Ovary (tissue), 9 donors: ENCODE results near the gene INPP5E. TPM values are rescaled to one million over a fixed set of nuclear protein-coding genes. Genes with fewer than 3 reads are reported as not detected.
A peak's percentile ranks its signal among the peaks of the same experiment; 100 is the strongest.

Source experiments
- DNase-seq, 5 donors: peaks; one replicate each; pipeline ENCODE4 v3.0.0-alpha.2; 2019 to 2020
- H3K27ac ChIP-seq, 2 donors: fragments of 200-600 bp; one replicate each; pipeline versions ENCODE4 v1.5.1 to v1.8.0; 2019 to 2022
- H3K27me3 ChIP-seq: fragments of 200-600 bp; one replicate; pipeline ENCODE4 v1.8.0; 2022
- H3K36me3 ChIP-seq: fragments of 200-600 bp; sonication (generic); one replicate; pipeline ENCODE4 v1.5.1; 2019
- H3K4me1 ChIP-seq: one replicate; pipeline ENCODE4 v1.8.1; 2013; ENCODE audit warnings: mild to moderate bottlenecking, moderate library complexity; ENCODE audit not compliant: insufficient read depth
- H3K4me3 ChIP-seq: fragments of 200-600 bp; sonication (generic); one replicate; pipeline ENCODE4 v1.5.1; 2017
- H3K9me3 ChIP-seq, 2 donors: fragments of 200-600 bp in 1 of 2; sonication (generic) in 1 of 2; one replicate each; pipeline versions ENCODE4 v1.5.1 to v1.8.1; 2013 to 2019; ENCODE audit warnings: mild to moderate bottlenecking in 1 of 2, moderate library complexity in 1 of 2
- EP300 ChIP-seq: sonication (generic); formaldehyde crosslinking; IDR thresholded peaks from one replicate; pipeline ENCODE4 v1.6.1; 2017; ENCODE audit warnings: antibody characterized with exemption
- POLR2A ChIP-seq: fragments of 450-650 bp; IDR thresholded peaks from one replicate; pipeline ENCODE4 v1.6.1; 2017; ENCODE audit warnings: antibody characterized with exemption, mild to moderate bottlenecking, moderate library complexity
- WGBS, 3 donors: extraction: QIAGEN DNeasy Blood & Tissue Kit in 1 of 3; methylation state at CpG; one replicate each; pipeline versions ENCODE4 v1.1.5 to v1.1.7; 2013 to 2017; 5-methylcytosine and 5-hydroxymethylcytosine counted together
- intact Hi-C, 4 donors: fragments of 100-400 bp; cut with DNase I; formaldehyde crosslinking; loops; one replicate each; pipeline versions ENCODE4 v1.11.0 to v1.15.1; 2022 to 2023
- polyA plus RNA-seq, 2 donors: library from polyadenylated mRNA; stranded (reverse); fragments of 200-250 nt in 1 of 2; fragments of 350-450 nt in 1 of 2; fragmentation: Illumina TruSeq in 1 of 2; extraction: RNeasy Lipid Tissue Mini Kit (QIAGEN cat#74804) in 1 of 2; gene quantifications; one replicate each; pipeline ENCODE4 v1.2.3, GENCODE V29; 2013 to 2014
- total RNA-seq, 7 donors: library from RNA; depleted of rRNA in 2 of 7; stranded (reverse); fragments of >200 nt in 2 of 7; fragmentation: NEBNext Ultra II Directional in 3 of 7; extraction: Animal tissue kit (Norgen Biotek cat#: 25700) in 3 of 7; gene quantifications; one replicate each; pipeline versions ENCODE4 v1.1.0 to v1.2.4, GENCODE V29; 2016 to 2023
- TF ChIP-seq, protein P1 (sequence below), 3 donors: fragments of 450-650 bp in 2 of 3; fragments of 200-600 bp in 1 of 3; IDR thresholded peaks; one replicate each; pipeline versions ENCODE4 v1.5.1 to v1.8.0; 2016 to 2022; ENCODE audit warnings: antibody characterized with exemption in 3 of 3, mild to moderate bottlenecking in 1 of 3
- donor health status: DM: no; HTN: no; CAD: no; lungs with moderate emphysema.
- donor health status: DM: no; HTN: no; CAD: no.
- donor health status: Bipolar disorder and iron deficiency.
- donor health status: DM: yes; HTN: yes; CAD: no.
- donor health status: DM: no; HTN: no; CAD: no.
- donor health status: DM: yes; HTN: yes; CAD: no.

The INPP5E gene
- total and polyA plus RNA-seq, 9 donors, result 3.4 to 18.5 (median 15.0) TPM

DNA sequence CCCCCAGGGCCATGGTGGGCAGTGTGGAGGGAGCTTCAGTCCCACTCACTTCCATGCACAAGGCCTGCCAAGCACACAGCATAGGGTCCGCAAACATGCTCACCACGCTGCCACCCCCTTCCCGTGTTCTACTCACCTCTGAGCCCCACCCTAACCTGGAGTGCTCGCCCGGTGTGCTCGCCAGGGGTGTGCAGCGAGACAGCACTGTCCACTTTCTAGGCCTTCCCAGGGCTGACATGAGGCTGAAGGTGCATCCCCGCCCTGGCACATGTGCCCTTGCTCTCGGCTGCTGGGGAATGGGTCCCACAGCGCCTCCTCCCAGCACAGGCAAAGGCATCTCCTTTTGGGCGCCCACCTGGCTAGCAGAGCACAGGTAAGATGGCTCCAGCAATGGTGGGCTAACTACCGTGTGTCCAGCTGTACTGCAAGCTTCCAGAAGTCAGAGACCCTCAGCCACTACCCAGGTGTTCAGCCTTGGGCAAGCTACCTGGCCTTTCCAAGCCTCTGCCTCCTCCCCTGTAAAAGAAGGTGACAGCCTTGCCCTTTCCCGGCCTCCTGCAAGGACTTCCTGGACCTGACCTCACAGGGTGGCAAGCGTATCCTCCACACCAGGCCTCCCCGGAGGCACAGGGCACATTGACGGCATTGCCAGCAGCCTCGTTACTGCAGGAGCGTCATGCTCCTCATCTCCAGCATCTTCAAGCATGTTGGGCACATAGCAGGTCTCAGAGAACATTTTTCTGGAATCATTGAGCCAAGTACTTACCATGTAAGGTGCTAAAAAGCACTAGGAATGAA is 47.4 kb upstream of the INPP5E start:
- intact Hi-C loops, result loop anchor here in 2 of 4 donors (1.0 to 10.0 kb wide), 2 partner anchors 58 to 144 kb away; partner anchors contain the start of gene NOTCH1 (in 1 of the 2)
- no peak for TF ChIP-seq POLR2A
- TF ChIP-seq EP300, result no peak
- TF ChIP-seq, protein P1, sequence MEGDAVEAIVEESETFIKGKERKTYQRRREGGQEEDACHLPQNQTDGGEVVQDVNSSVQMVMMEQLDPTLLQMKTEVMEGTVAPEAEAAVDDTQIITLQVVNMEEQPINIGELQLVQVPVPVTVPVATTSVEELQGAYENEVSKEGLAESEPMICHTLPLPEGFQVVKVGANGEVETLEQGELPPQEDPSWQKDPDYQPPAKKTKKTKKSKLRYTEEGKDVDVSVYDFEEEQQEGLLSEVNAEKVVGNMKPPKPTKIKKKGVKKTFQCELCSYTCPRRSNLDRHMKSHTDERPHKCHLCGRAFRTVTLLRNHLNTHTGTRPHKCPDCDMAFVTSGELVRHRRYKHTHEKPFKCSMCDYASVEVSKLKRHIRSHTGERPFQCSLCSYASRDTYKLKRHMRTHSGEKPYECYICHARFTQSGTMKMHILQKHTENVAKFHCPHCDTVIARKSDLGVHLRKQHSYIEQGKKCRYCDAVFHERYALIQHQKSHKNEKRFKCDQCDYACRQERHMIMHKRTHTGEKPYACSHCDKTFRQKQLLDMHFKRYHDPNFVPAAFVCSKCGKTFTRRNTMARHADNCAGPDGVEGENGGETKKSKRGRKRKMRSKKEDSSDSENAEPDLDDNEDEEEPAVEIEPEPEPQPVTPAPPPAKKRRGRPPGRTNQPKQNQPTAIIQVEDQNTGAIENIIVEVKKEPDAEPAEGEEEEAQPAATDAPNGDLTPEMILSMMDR (IDR thresholded peaks at IDR 0.05), result no peak

DNA sequence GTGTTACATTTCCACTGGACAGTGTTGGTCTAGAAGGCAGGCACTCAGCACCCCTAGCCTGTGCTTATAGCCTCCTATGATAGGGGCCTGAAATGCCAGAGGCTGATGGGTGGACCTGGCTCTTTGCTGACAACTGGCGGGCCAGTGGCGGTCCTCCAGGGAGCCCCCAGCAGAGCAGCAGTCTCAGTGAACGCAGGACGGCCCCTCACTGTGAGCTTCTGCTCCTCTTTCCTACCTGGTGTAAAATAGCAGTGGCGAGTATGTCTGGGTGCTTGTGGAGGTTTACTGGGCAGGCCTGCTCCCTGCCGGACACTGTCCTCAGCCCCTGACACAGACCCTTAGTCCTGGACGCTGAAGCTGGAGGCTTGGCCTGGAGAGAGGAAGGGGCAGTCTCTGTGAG is 46.5 kb upstream of the INPP5E start:
- no peaks in the 10 kb centered on the region for H3K9me3 ChIP-seq
- no peaks in the 10 kb centered on the region for H3K36me3 ChIP-seq
- TF ChIP-seq POLR2A, result no peak
- TF ChIP-seq, protein P1 (IDR thresholded peaks at IDR 0.05), result no peak
- TF ChIP-seq EP300, result no peak
- WGBS, 3 donors, result 87 to 92% (median 90%) methylated on average over 7 of the region's 7 CpGs
- no peak overlapping the region for H3K4me3 ChIP-seq
- H3K4me1 ChIP-seq, result peaks cover 10% of the 10 kb centered on the region
- no peak overlapping the region for H3K27ac ChIP-seq
- no peaks in the 10 kb centered on the region for H3K27me3 ChIP-seq
- intact Hi-C loops, result loop anchor here in 1 of 4 donors (10.0 kb wide), 1 partner anchor 59 kb away; the partner anchor contains the start of gene NOTCH1
- DNase-seq, result no peak

More for the DNA sequence above, 47.4 kb upstream of the INPP5E start:
- Histone ChIP-seq H3K4me1 (peaks cover 8% of the 10 kb centered on the region), H3K36me3 (no peaks in the 10 kb centered on the region), H3K4me3 (no peak overlapping the region), H3K27me3 (no peaks in the 10 kb centered on the region), H3K27ac (no peak overlapping the region), H3K9me3 (no peaks in the 10 kb centered on the region)
- WGBS, 3 donors, result 83 to 86% (median 84%) methylated on average over 18 of the region's 18 CpGs
- DNase-seq, result no peak

DNA sequence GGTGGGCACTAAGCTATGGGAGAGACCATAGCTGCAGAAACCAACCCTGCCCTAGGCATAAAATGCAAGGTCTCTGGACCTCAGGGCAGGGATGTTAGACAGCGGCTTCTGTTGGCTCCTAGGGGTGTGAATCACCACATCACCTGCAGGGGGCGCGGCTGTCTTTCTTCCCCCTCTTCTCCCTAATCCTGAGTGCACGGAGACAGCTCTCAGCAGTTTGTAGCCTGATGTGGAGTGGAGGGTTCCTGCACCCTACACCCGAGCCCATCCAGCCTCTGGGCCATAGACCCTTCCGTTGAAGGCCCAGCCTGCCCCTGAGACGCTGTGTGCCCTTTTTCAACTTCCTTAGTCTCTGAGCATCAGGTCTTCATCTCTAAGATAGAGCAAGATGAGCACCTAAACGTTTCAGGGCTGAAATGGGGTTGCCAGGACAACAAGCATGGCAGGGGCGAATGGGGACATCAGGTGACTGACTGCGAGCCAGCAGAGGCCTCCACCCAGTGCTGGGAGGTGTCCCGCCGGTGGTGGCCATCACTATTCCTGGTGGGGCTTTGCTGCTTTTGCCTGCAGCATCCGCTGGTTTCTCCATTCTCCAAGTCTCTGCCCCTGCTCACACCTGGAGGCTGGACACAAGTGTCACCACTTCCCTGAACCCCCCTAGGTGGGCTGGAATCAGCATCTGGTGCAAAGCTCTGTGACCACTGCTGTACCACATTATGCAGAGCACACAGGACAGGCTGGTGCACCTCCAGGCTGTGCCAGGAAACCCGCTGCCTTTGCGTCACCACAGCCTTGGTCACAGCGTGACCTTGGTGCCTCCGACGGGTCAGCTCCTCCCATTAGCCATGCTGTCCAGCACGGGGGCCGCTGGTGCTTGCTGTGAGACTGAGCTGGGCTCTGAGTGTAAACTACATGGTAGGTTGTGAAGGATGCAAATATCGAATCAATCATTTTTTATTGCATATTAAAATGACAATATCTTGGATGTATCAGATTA is 45.7 kb upstream of the INPP5E start:
- peaks cover 10% of the 10 kb centered on the region for H3K4me1 ChIP-seq
- no peaks in the 10 kb centered on the region for H3K9me3 ChIP-seq
- WGBS, 3 donors, result 40 to 48% (median 41%) methylated on average over 21 of the region's 21 CpGs
- intact Hi-C loops, result loop anchor here in 1 of 4 donors (10.0 kb wide), 1 partner anchor 59 kb away; the partner anchor contains the start of gene NOTCH1
- H3K36me3 ChIP-seq, result no peaks in the 10 kb centered on the region
- H3K4me3 ChIP-seq, result no peak overlapping the region
- H3K27me3 ChIP-seq, result no peaks in the 10 kb centered on the region
- TF ChIP-seq, protein P1 (IDR thresholded peaks at IDR 0.05), result peak; percentile 65 to 76 (median 71)
- TF ChIP-seq EP300 (no peak), POLR2A (no peak)
- no peak overlapping the region for H3K27ac ChIP-seq
- peak; percentile 66 to 88 (median 83) for DNase-seq
